ENCODE measurements around the gene AK6.
"Not testable (repeated sequence)": the region's sequence is repeated elsewhere in the genome, so short reads cannot be mapped to it uniquely, and the experiment has no call there.

The AK6 gene

GRCh38 chr5:69370335-69370734 is 1.0 kb upstream of the AK6 start:
- H3K27ac ChIP-seq (ENCODE audit: low read length); H3K27me3 ChIP-seq (ENCODE audit: control insufficient read depth, insufficient read depth, low read length); H3K36me3 ChIP-seq (ENCODE audit: control insufficient read depth, insufficient read depth, low read length); DNase-seq (ENCODE audit: low read depth, low spot score); H3K9me3 ChIP-seq (ENCODE audit: control insufficient read depth, insufficient read depth, low read length); H3K4me1 ChIP-seq (ENCODE audit: control insufficient read depth, insufficient read depth, low read length): not testable (repeated sequence)
- peak overlapping the region; percentile 85; the same call in 1 of the 2 replicates for H3K4me3 ChIP-seq (ENCODE audit: low read length)
- WGBS (ENCODE audit: insufficient coverage, insufficient read length): no CpG with 5 or more reads among the region's 16 CpGs

- WGBS (ENCODE audit: insufficient coverage, insufficient read length): no CpG with 5 or more reads among the region's 39 CpGs
- H3K36me3 ChIP-seq (ENCODE audit: control insufficient read depth, insufficient read depth, low read length): peaks cover 3% of the 10 kb centered on the region; the same call in 1 of the 2 replicates
- peak overlapping the region; percentile 85 for H3K4me3 ChIP-seq (ENCODE audit: low read length)
- H3K4me1 ChIP-seq (ENCODE audit: control insufficient read depth, insufficient read depth, low read length): no peaks in the 10 kb centered on the region
- no peaks in the 10 kb centered on the region for H3K27me3 ChIP-seq (ENCODE audit: control insufficient read depth, insufficient read depth, low read length)
- no peak for DNase-seq (ENCODE audit: low read depth, low spot score)
- no peaks in the 10 kb centered on the region for H3K9me3 ChIP-seq (ENCODE audit: control insufficient read depth, insufficient read depth, low read length)
- H3K27ac ChIP-seq (ENCODE audit: low read length): no peak overlapping the region
Observed at GRCh38 chr5:69368458-69369339, 621 bp downstream of the AK6 start.

- H3K36me3 ChIP-seq (ENCODE audit: control insufficient read depth, insufficient read depth, low read length): peaks cover 3% of the 10 kb centered on the region; the same call in 1 of the 2 replicates
- H3K4me3 ChIP-seq (ENCODE audit: low read length): no peak overlapping the region
- DNase-seq (ENCODE audit: low read depth, low spot score): no peak
- no CpG with 5 or more reads among the region's 11 CpGs for WGBS (ENCODE audit: insufficient coverage, insufficient read length)
- H3K9me3 ChIP-seq (ENCODE audit: control insufficient read depth, insufficient read depth, low read length): no peaks in the 10 kb centered on the region
- H3K27me3 ChIP-seq (ENCODE audit: control insufficient read depth, insufficient read depth, low read length): no peaks in the 10 kb centered on the region
- no peaks in the 10 kb centered on the region for H3K4me1 ChIP-seq (ENCODE audit: control insufficient read depth, insufficient read depth, low read length)
- no peak overlapping the region for H3K27ac ChIP-seq (ENCODE audit: low read length)
Observed at GRCh38 chr5:69367697-69368279, 1.5 kb downstream of the AK6 start.

GRCh38 chr5:69364850-69365249 is 4.5 kb downstream of the AK6 start:
- H3K36me3 ChIP-seq (ENCODE audit: control insufficient read depth, insufficient read depth, low read length): peaks cover 3% of the 10 kb centered on the region; the same call in 1 of the 2 replicates
- no peaks in the 10 kb centered on the region for H3K27me3 ChIP-seq (ENCODE audit: control insufficient read depth, insufficient read depth, low read length)
- no CpG with 5 or more reads among the region's 3 CpGs for WGBS (ENCODE audit: insufficient coverage, insufficient read length)
- H3K27ac ChIP-seq (ENCODE audit: low read length): no peak overlapping the region
- no peak for DNase-seq (ENCODE audit: low read depth, low spot score)
- H3K4me1 ChIP-seq (ENCODE audit: control insufficient read depth, insufficient read depth, low read length): no peaks in the 10 kb centered on the region
- no peaks in the 10 kb centered on the region for H3K9me3 ChIP-seq (ENCODE audit: control insufficient read depth, insufficient read depth, low read length)
- no peak overlapping the region for H3K4me3 ChIP-seq (ENCODE audit: low read length)

GRCh38 chr5:69364414-69364813 is 4.9 kb downstream of the AK6 start:
- Histone ChIP-seq H3K27ac (ENCODE audit: low read length) (no peak overlapping the region), H3K9me3 (ENCODE audit: control insufficient read depth, insufficient read depth, low read length) (no peaks in the 10 kb centered on the region), H3K27me3 (ENCODE audit: control insufficient read depth, insufficient read depth, low read length) (no peaks in the 10 kb centered on the region), H3K4me3 (ENCODE audit: low read length) (no peak overlapping the region), H3K36me3 (ENCODE audit: control insufficient read depth, insufficient read depth, low read length) (peaks cover 3% of the 10 kb centered on the region; the same call in 1 of the 2 replicates), H3K4me1 (ENCODE audit: control insufficient read depth, insufficient read depth, low read length) (no peaks in the 10 kb centered on the region)
- no CpG with 5 or more reads among the region's 3 CpGs for WGBS (ENCODE audit: insufficient coverage, insufficient read length)
- DNase-seq (ENCODE audit: low read depth, low spot score): no peak

GRCh38 chr5:69360442-69360841 is 8.9 kb downstream of the AK6 start:
- H3K9me3 ChIP-seq (ENCODE audit: control insufficient read depth, insufficient read depth, low read length): no peaks in the 10 kb centered on the region
- no peak overlapping the region for H3K27ac ChIP-seq (ENCODE audit: low read length)
- peaks cover 3% of the 10 kb centered on the region; the same call in 1 of the 2 replicates for H3K36me3 ChIP-seq (ENCODE audit: control insufficient read depth, insufficient read depth, low read length)
- no peak overlapping the region for H3K4me3 ChIP-seq (ENCODE audit: low read length)
- no peaks in the 10 kb centered on the region for H3K4me1 ChIP-seq (ENCODE audit: control insufficient read depth, insufficient read depth, low read length)
- WGBS (ENCODE audit: insufficient coverage, insufficient read length): no CpG with 5 or more reads among the region's 1 CpG
- DNase-seq (ENCODE audit: low read depth, low spot score): no peak
- H3K27me3 ChIP-seq (ENCODE audit: control insufficient read depth, insufficient read depth, low read length): no peaks in the 10 kb centered on the region

GRCh38 chr5:69359699-69360098 is 9.6 kb downstream of the AK6 start:
- Histone ChIP-seq H3K9me3 (ENCODE audit: control insufficient read depth, insufficient read depth, low read length) (no peaks in the 10 kb centered on the region), H3K27ac (ENCODE audit: low read length) (no peak overlapping the region), H3K27me3 (ENCODE audit: control insufficient read depth, insufficient read depth, low read length) (no peaks in the 10 kb centered on the region), H3K4me3 (ENCODE audit: low read length) (no peak overlapping the region), H3K4me1 (ENCODE audit: control insufficient read depth, insufficient read depth, low read length) (no peaks in the 10 kb centered on the region), H3K36me3 (ENCODE audit: control insufficient read depth, insufficient read depth, low read length) (0 out of 2 replicates have a peak, but pooled peaks cover 2% of the 10 kb centered on the region)
- DNase-seq (ENCODE audit: low read depth, low spot score): no peak
- no CpG with 5 or more reads among the region's 3 CpGs for WGBS (ENCODE audit: insufficient coverage, insufficient read length)

- Histone ChIP-seq H3K36me3 (ENCODE audit: control insufficient read depth, insufficient read depth, low read length) (0 out of 2 replicates have a peak, but pooled peaks cover 2% of the 10 kb centered on the region), H3K27me3 (ENCODE audit: control insufficient read depth, insufficient read depth, low read length) (no peaks in the 10 kb centered on the region), H3K4me3 (ENCODE audit: low read length) (no peak overlapping the region), H3K9me3 (ENCODE audit: control insufficient read depth, insufficient read depth, low read length) (no peaks in the 10 kb centered on the region), H3K4me1 (ENCODE audit: control insufficient read depth, insufficient read depth, low read length) (no peaks in the 10 kb centered on the region), H3K27ac (ENCODE audit: low read length) (no peak overlapping the region)
- no peak for DNase-seq (ENCODE audit: low read depth, low spot score)
Observed at GRCh38 chr5:69350664-69351063, 18.7 kb downstream of the AK6 start.

- H3K9me3 ChIP-seq (ENCODE audit: control insufficient read depth, insufficient read depth, low read length): no peaks in the 10 kb centered on the region; the same call in 1 of the 2 replicates
- no peaks in the 10 kb centered on the region for H3K36me3 ChIP-seq (ENCODE audit: control insufficient read depth, insufficient read depth, low read length)
- WGBS (ENCODE audit: insufficient coverage, insufficient read length): no CpG with 5 or more reads among the region's 1 CpG
- no peaks in the 10 kb centered on the region for H3K4me1 ChIP-seq (ENCODE audit: control insufficient read depth, insufficient read depth, low read length)
- DNase-seq (ENCODE audit: low read depth, low spot score): no peak
- no peaks in the 10 kb centered on the region for H3K27me3 ChIP-seq (ENCODE audit: control insufficient read depth, insufficient read depth, low read length)
- no peak overlapping the region for H3K27ac ChIP-seq (ENCODE audit: low read length)
- H3K4me3 ChIP-seq (ENCODE audit: low read length): no peak overlapping the region
Observed at GRCh38 chr5:69343083-69343482, 26.2 kb downstream of the AK6 start.

- H3K27me3 ChIP-seq (ENCODE audit: control insufficient read depth, insufficient read depth, low read length): no peaks in the 10 kb centered on the region
- no peak for DNase-seq (ENCODE audit: low read depth, low spot score)
- no peak overlapping the region for H3K27ac ChIP-seq (ENCODE audit: low read length)
- WGBS (ENCODE audit: insufficient coverage, insufficient read length): no CpG with 5 or more reads among the region's 4 CpGs
- H3K36me3 ChIP-seq (ENCODE audit: control insufficient read depth, insufficient read depth, low read length): no peaks in the 10 kb centered on the region
- H3K4me3 ChIP-seq (ENCODE audit: low read length): no peak overlapping the region
- H3K9me3 ChIP-seq (ENCODE audit: control insufficient read depth, insufficient read depth, low read length): no peaks in the 10 kb centered on the region; the same call in 1 of the 2 replicates
- no peaks in the 10 kb centered on the region for H3K4me1 ChIP-seq (ENCODE audit: control insufficient read depth, insufficient read depth, low read length)
Observed at GRCh38 chr5:69341520-69342161, 27.7 kb downstream of the AK6 start.

Measured in iPS DF 6.9 (cell line).